ENCODE data around the gene DBET.
"Not testable (repeated sequence)": the region's sequence is repeated elsewhere in the genome, so short reads cannot be mapped to it uniquely, and the experiment has no call there.

DNA sequence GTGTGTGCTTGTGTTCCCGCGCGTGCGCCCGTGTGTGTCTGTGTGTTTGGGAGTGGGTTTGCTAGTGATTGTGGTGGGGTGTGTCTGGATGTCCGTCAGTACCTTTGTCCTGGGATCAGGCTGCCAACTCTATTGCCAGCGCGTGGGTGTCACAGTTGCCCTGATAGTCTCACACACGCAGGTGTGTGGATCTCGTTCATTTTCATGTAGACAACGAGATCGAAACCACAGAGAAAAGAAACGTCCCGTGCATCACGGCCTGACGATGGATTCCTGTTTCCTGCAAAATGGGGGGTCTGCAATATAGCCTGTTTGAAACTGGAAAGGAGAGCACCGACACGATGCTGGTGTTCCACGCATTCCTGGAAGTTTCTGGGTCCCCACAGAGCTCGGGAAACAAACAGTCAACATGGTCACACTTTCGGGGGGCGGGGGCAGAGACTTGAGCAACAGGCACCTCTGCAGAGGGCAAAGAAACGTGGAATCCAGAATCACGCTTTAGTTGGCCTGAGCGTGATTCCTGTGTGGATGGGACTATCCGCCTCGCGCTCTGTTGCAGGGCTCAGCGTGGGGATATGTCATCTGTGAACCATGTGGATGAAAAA, 44.3 kb upstream of the DBET start:
- TF ChIP-seq, protein P1, sequence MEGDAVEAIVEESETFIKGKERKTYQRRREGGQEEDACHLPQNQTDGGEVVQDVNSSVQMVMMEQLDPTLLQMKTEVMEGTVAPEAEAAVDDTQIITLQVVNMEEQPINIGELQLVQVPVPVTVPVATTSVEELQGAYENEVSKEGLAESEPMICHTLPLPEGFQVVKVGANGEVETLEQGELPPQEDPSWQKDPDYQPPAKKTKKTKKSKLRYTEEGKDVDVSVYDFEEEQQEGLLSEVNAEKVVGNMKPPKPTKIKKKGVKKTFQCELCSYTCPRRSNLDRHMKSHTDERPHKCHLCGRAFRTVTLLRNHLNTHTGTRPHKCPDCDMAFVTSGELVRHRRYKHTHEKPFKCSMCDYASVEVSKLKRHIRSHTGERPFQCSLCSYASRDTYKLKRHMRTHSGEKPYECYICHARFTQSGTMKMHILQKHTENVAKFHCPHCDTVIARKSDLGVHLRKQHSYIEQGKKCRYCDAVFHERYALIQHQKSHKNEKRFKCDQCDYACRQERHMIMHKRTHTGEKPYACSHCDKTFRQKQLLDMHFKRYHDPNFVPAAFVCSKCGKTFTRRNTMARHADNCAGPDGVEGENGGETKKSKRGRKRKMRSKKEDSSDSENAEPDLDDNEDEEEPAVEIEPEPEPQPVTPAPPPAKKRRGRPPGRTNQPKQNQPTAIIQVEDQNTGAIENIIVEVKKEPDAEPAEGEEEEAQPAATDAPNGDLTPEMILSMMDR (IDR thresholded peaks at IDR 0.05) = not testable (repeated sequence)
- not testable (repeated sequence) for TF ChIP-seq POLR2A, EP300, POLR2AphosphoS5 (IDR thresholded peaks at IDR 0.05)

Data from gastroesophageal sphincter (tissue), 3 donors.